HG03045 (cell line): ENCODE measurements around the gene BDH2.
A peak's percentile ranks its signal among the peaks of the same experiment; 100 is the strongest.

Source experiments
- ATAC-seq: cut with Tn5 transposase; IDR thresholded peaks from one replicate; pipeline ENCODE4 v1.9.1; 2021; ENCODE audit warnings: mild to moderate bottlenecking, moderate library complexity; ENCODE audit not compliant: unreplicated experiment

The BDH2 gene

GRCh38 chr4:103099691-103100392 lies at the start of gene BDH2:
BDH2 (minus strand) TSS chr4:103099834; CDS start chr4:103096254, 3,580 bp downstream.
- peak; percentile 97 for ATAC-seq

GRCh38 chr4:103144926-103145325 lies 45.3 kb upstream of the BDH2 start:
- ATAC-seq = no peak

GRCh38 chr4:103137446-103137827 lies 37.8 kb upstream of the BDH2 start:
- no peak for ATAC-seq

- no peak for ATAC-seq
Measured at GRCh38 chr4:103136671-103137445, 37.2 kb upstream of the BDH2 start.

- ATAC-seq = no peak
Measured at GRCh38 chr4:103129174-103129573, 29.5 kb upstream of the BDH2 start.

- no peak for ATAC-seq
Measured at GRCh38 chr4:103126126-103126525, 26.5 kb upstream of the BDH2 start.

GRCh38 chr4:103123114-103123513 lies 23.5 kb upstream of the BDH2 start:
- no peak for ATAC-seq

- no peak for ATAC-seq
Measured at GRCh38 chr4:103118166-103118565, 18.5 kb upstream of the BDH2 start.

- no peak for ATAC-seq
Measured at GRCh38 chr4:103111598-103111997, 12.0 kb upstream of the BDH2 start.

- no peak for ATAC-seq
Measured at GRCh38 chr4:103108542-103108941, 8.9 kb upstream of the BDH2 start.

GRCh38 chr4:103105558-103106356 lies 6.1 kb upstream of the BDH2 start:
- no peak for ATAC-seq

GRCh38 chr4:103104886-103105285 lies 5.3 kb upstream of the BDH2 start:
- no peak for ATAC-seq

GRCh38 chr4:103100691-103101090 lies 1.1 kb upstream of the BDH2 start:
- ATAC-seq = no peak

- ATAC-seq = no peak
Measured at GRCh38 chr4:103098756-103099440, 736 bp downstream of the BDH2 start.

GRCh38 chr4:103098341-103098740 lies 1.3 kb downstream of the BDH2 start:
- no peak for ATAC-seq

GRCh38 chr4:103097112-103097511 lies 2.5 kb downstream of the BDH2 start:
- no peak for ATAC-seq

- no peak for ATAC-seq
Measured at GRCh38 chr4:103095080-103095479, 4.6 kb downstream of the BDH2 start.

GRCh38 chr4:103092245-103092644 lies 7.4 kb downstream of the BDH2 start:
- ATAC-seq = no peak

- ATAC-seq = peak; percentile 69
Measured at GRCh38 chr4:103091601-103092223, 7.9 kb downstream of the BDH2 start.

GRCh38 chr4:103089481-103089880 lies 10.2 kb downstream of the BDH2 start:
- no peak for ATAC-seq

GRCh38 chr4:103086551-103086950 lies 13.1 kb downstream of the BDH2 start:
- ATAC-seq = no peak
